DOHH2 (cell line): ENCODE data around the gene SMC5.

ENCODE experiments used
- H3F3A ChIP-seq: fragments of 200-600 bp; sonication (generic), shearing (Covaris generic); 2 replicates; pipeline ENCODE4 v1.6.0; 2016; ENCODE audit warnings: antibody characterized with exemption, mild to moderate bottlenecking; ENCODE audit not compliant: control insufficient read depth, insufficient read depth
- H3K27ac ChIP-seq: fragments of 200-600 bp; sonication (generic); 2 replicates; pipeline ENCODE4 v1.5.1; 2014; ENCODE audit warnings: low read depth, mild to moderate bottlenecking, low read length, moderate library complexity
- H3K27me3 ChIP-seq: fragments of 200-600 bp; sonication (generic); 2 replicates; pipeline ENCODE4 v1.6.1; 2014; ENCODE audit warnings: mild to moderate bottlenecking, low read length, mixed read lengths; ENCODE audit not compliant: control insufficient read depth
- H3K36me3 ChIP-seq: fragments of 200-600 bp; sonication (generic); 2 replicates; pipeline ENCODE4 v1.6.1; 2014; ENCODE audit warnings: mild to moderate bottlenecking, low read length, moderate library complexity, mixed read lengths; ENCODE audit not compliant: control insufficient read depth
- H3K4me1 ChIP-seq: fragments of 200-600 bp; sonication (generic); 2 replicates; pipeline ENCODE4 v1.6.1; 2014; ENCODE audit warnings: mild to moderate bottlenecking, low read length, mixed read lengths; ENCODE audit not compliant: control insufficient read depth
- H3K4me2 ChIP-seq: fragments of 200-600 bp; sonication (generic); 2 replicates; pipeline ENCODE4 v1.6.0; 2014; ENCODE audit warnings: mild to moderate bottlenecking, low read length, moderate library complexity
- H3K4me3 ChIP-seq: fragments of 200-600 bp; sonication (generic); 2 replicates; pipeline ENCODE4 v1.5.1; 2014; ENCODE audit warnings: mild to moderate bottlenecking, low read length, mixed read lengths
- H3K79me2 ChIP-seq: fragments of 200-600 bp; sonication (generic); 2 replicates; pipeline ENCODE4 v1.6.1; 2014; ENCODE audit warnings: mild to moderate bottlenecking, low read length, mixed read lengths; ENCODE audit not compliant: control insufficient read depth
- H3K9me2 ChIP-seq: fragments of 200-600 bp; sonication (generic); replicated peaks from 2 replicates; pipeline ENCODE4 v1.6.1; 2014; ENCODE audit warnings: mild to moderate bottlenecking, low read length, mixed read lengths; ENCODE audit not compliant: control insufficient read depth
- H3K9me3 ChIP-seq: fragments of 200-600 bp; sonication (generic); 2 replicates; pipeline ENCODE4 v1.6.1; 2014; ENCODE audit warnings: antibody characterized with exemption, low read length, mixed read lengths; ENCODE audit not compliant: control insufficient read depth, insufficient read depth
- H4K20me1 ChIP-seq: fragments of 200-600 bp; sonication (generic); 2 replicates; pipeline ENCODE4 v1.6.0; 2014; ENCODE audit warnings: low read depth, mild to moderate bottlenecking, antibody characterized with exemption, low read length, moderate library complexity; ENCODE audit not compliant: control insufficient read depth, insufficient read depth
- CTCF ChIP-seq: fragments of 200-600 bp; sonication (generic); IDR thresholded peaks from one replicate; pipeline ENCODE4 v1.5.1; 2014; ENCODE audit warnings: antibody characterized with exemption, mild to moderate bottlenecking, low read depth, low read length; ENCODE audit not compliant: poor library complexity, severe bottlenecking
- EZH2phosphoT487 ChIP-seq: fragments of 200-600 bp; sonication (generic); IDR thresholded peaks from 2 replicates; pipeline ENCODE4 v1.6.1; 2017; ENCODE audit warnings: borderline replicate concordance, mild to moderate bottlenecking, antibody characterized with exemption, low read length, moderate library complexity, mixed read lengths

Gene SMC5

DNA sequence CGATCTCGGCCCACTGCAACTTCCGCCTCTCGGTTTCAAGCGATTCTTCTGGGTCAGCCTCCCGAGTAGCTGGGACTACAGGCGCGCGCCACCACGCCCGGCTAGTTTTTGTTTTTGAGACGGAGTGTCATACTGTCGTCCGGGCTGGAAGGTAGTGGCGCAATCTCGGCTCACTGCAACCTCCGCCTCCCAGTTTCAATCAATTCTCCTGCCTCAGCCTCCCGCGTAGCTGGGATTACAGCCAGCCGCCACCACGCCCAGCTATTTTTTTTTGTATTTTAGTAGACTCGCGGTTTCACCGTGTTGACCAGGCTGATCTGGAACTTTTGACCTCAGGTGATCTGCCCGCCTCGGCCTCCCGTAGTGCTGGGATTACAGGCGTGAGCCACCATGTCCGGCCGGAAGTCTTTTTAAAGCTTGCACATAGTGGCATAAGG is 1.2 kb downstream of the SMC5 start:
- Histone ChIP-seq H3K4me1 (peaks cover 58% of the 10 kb centered on the region), H4K20me1 (peaks cover 20% of the 10 kb centered on the region), H3K79me2 (peaks cover 72% of the 10 kb centered on the region), H3K27me3 (no peaks in the 10 kb centered on the region), H3K4me2 (peak overlapping the region; percentile 92), H3F3A (0 out of 2 replicates have a peak, but pooled peaks cover 5% of the 10 kb centered on the region), H3K36me3 (peaks cover 57% of the 10 kb centered on the region), H3K4me3 (peak overlapping the region; percentile 90), H3K9me2 (no peaks in the 10 kb centered on the region), H3K27ac (no peak overlapping the region), H3K9me3 (no peaks in the 10 kb centered on the region)
- TF ChIP-seq EZH2phosphoT487 (no peak), CTCF (no peak)

- peaks cover 58% of the 10 kb centered on the region for H3K4me1 ChIP-seq
- H3K9me2 ChIP-seq: no peaks in the 10 kb centered on the region
- 0 out of 2 replicates have a peak, but pooled peaks cover 3% of the 10 kb centered on the region for H3F3A ChIP-seq
- peak overlapping the region; percentile 90 for H3K4me3 ChIP-seq
- H3K27me3 ChIP-seq: no peaks in the 10 kb centered on the region
- no peaks in the 10 kb centered on the region for H3K9me3 ChIP-seq
- peaks cover 20% of the 10 kb centered on the region for H4K20me1 ChIP-seq
- H3K36me3 ChIP-seq: peaks cover 63% of the 10 kb centered on the region
- peaks cover 75% of the 10 kb centered on the region for H3K79me2 ChIP-seq
- H3K27ac ChIP-seq: no peak overlapping the region
- H3K4me2 ChIP-seq: peak overlapping the region; percentile 92
- TF ChIP-seq CTCF (no peak), EZH2phosphoT487 (no peak)
Measured at GRCh38 chr9:70260606-70261005, 1.8 kb downstream of the SMC5 start.

DNA sequence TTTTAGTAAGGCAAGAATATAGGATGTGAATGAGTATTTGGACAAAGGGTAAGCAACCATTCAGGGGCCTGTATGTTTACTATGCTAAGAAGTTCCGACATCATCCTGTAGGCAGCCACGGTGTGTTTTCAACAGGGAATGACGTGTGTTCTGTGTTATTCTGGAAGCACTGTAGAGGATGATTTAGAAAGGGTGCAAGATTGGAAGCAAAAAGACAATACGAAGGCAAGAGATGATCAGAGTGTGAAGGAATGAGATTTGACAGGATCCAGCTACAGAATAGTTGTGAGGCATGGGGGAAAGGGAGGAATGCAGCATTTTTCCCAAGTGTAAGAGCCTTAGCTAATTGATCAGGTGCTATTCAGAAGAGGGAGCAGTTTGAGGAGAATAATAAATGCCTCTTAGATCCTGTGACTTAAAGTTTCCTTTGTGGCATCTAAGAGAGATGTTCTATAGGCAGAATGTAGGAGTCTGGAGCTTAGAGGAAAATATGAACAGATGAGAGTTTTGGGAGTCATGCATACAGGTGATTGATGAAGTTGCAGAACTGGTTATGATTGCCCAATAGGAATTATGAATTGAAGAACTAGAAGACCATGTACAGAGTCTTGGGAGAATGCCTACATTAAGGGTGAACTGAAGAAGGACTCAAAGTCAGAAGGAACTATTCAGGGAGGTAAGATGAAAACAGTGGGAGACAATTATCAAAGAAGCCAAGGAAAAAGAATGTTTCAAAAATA is 2.5 kb downstream of the SMC5 start:
- Histone ChIP-seq H3K36me3 (peaks cover 70% of the 10 kb centered on the region), H3K27me3 (no peaks in the 10 kb centered on the region), H3K4me2 (peak overlapping the region; percentile 92), H3K79me2 (peaks cover 81% of the 10 kb centered on the region), H3K27ac (no peak overlapping the region), H3K4me3 (peak overlapping the region; percentile 90), H3K4me1 (peaks cover 57% of the 10 kb centered on the region), H3F3A (no peaks in the 10 kb centered on the region), H3K9me2 (no peaks in the 10 kb centered on the region), H4K20me1 (peaks cover 20% of the 10 kb centered on the region), H3K9me3 (no peaks in the 10 kb centered on the region)
- TF ChIP-seq CTCF (no peak), EZH2phosphoT487 (no peak)
